Hindlimb muscle (tissue), 1 donor: Measurements from ENCODE around the gene CTIF. TPM values are rescaled to one million over a fixed set of nuclear protein-coding genes. Genes with fewer than 3 reads are reported as not detected.
"Not testable (repeated sequence)": the region's sequence is repeated elsewhere in the genome, so short reads cannot be mapped to it uniquely, and the experiment has no call there.

Experiments
- DNase-seq: peaks from one replicate; pipeline ENCODE4 v3.0.0-alpha.2; 2013
- polyA plus RNA-seq: library from polyadenylated mRNA; unstranded; fragments of 120-200 nt; gene quantifications from one replicate; pipeline ENCODE4 v1.2.1, GENCODE V29; 2013; ENCODE audit not compliant: insufficient read length

CTIF gene
- polyA plus RNA-seq, 1 donor: 47.1 TPM

DNA sequence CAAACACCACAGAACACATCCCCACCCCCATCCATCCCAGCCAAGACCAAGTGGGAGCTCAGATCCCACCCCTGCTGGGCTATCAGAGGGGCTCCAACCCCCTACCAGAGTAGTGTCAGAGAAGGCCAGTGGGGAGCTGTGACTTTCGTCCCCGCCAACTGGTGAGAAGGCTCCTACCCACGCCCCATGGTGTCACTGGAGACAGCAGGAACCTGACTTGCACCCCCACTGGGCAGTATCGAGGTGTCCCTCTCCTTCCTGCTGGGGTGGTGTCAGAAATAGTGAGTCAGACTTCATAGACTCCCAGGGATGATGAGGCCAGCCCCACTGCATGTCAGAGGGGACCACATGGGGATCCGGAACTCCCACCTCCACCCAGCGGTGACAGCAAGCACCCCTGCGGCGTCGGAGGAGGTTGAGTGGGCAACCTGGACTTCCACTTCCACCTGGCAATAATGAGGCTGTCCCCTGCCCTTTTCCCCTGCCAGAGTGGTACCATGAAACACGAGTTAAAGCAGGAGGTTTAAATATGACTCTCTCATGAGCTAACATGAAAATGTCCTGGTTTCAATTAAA, 106.7 kb downstream of the CTIF start:
- DNase-seq: no peak

GRCh38 chr18:48646976-48647375, 108.1 kb downstream of the CTIF start:
- peak; percentile 49 for DNase-seq

DNA sequence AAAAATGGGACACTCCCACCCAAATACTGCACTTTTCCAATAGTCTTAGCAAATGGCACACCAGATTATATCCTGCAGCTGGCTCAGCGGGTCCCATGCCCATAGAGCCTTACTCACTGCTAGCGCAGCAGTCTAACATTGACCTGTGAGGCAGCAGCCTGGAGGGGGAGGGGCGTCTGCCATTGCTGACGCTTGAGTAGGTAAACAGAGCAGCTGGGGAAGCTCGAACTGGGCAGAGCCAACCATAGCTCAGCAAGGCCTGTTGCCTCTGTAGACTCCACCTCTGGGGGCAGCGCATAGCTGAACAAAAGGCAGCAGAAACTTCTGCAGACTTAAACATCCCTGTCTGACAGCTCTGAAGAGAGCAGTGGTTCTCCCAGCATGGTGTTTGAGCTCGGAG, 110.4 kb downstream of the CTIF start:
- no peak for DNase-seq

DNA sequence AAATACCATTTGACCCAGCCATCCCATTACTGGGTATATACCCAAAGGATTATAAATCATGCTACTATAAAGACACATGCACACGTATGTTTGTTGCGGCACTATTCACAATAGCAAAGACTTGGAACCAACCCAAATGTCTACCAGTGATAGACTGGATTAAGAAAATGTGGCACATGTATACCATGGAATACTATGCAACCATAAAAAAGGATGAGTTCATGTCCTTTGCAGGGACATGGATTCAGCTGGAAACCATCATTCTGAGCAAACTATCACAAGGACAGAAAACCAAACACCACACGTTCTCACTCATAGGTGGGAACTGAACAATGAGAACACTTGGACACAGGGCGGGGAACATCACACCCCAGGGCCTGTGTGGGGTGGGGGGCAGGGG, 115.8 kb downstream of the CTIF start:
- DNase-seq: not testable (repeated sequence)

DNA sequence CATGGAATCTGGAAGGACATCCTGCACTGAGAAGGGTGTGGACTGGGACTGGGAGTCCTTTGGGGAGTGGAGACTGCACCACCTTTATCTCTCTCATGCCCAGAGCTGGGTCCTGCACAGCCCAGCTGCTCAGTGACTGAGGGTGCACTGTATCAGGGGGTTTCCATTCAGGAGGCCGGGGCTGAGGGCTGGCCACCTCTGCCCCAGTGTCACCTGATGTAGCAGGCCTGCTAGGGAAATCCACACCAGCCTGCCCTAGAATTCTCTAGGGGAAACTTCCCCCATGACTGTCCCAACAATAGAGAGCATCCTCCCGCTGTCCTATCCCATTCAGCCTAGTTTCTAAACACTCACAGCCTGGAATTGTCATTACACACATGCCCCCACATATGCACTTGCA, 116.7 kb downstream of the CTIF start:
- DNase-seq: no peak

DNA sequence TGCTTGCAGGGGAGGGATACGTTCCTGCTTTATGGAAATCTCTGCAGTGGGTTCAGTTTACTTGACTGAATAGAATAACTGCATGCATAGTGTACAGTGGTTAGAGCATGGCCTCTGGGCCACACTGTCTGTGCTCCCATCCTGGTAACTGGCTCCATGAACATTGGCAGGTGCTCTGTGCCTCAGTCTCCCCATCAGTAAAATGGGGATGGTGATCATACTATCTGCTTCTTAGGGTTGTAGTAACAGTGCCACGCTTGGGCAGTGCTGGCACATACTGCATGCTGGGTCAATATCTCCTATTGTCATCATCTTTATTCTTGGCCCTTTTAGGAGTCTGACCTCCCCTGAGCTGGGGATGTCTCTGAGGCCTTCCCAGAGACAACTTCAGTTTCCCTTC, 117.3 kb downstream of the CTIF start:
- no peak for DNase-seq

GRCh38 chr18:48656582-48656981, 117.8 kb downstream of the CTIF start:
- DNase-seq: no peak

- DNase-seq: no peak
Observed at GRCh38 chr18:48657447-48658120, 118.8 kb downstream of the CTIF start.

GRCh38 chr18:48658721-48659120, 119.9 kb downstream of the CTIF start:
- no peak for DNase-seq

DNA sequence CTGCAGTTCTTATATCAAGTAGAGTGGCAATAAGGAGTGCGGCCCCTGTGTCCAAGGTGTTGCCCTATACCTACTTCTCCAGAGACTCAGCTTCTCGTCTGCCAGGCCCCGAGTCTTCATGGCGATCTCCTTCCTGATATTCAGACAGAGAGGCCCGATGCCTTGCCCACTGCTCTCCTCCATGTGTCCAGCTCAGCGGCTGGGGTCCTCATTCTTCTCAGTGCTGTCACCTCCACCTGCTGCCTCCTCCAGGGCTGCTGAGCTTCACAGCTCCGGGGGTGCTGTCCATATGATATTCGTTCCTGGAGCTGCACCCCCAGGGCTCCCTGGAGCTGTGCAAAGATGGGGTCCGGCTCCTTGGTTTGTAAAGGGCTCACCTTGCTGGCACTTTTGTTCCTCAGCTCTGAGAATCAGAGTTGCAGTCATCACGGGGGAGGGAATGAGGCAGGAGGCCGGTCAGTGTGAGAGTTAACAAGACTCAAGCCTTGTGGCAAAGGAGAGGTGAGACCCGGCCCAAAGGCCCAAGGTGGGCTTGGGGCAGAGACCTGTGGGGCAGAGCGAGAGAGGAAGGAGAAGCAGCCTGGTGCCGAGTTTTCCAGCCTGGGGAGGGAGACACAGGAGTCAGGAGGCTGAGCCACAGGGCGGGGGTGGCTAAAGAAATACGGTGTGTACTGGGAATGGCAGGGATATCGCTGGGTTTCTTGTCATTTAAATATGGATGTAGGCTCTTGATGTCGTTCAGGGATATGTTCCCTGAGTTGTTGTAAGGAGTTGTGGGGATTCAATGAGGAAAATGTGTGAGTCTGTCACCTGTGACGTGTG, 120.6 kb downstream of the CTIF start:
- no peak for DNase-seq

- no peak for DNase-seq
Observed at GRCh38 chr18:48660346-48661228, 121.8 kb downstream of the CTIF start.

DNA sequence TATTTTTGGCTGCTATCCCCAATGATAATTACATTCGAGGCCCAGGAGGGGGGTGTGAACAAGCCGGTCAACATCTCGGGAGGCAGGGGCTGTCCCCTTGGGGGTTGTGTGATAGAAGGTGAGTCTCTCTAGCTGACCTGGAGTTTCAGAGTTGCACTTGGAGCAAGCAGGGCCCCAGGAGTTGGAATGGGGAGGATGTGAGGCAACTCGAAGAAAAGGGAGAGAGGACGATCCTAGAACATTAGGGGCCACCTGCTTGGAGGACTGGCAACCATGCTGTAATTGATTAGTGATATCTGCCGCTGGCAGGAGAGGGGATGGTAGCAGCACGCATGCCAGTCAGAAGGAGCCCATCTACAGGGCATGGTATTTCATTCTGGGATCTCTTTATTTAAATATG, 122.6 kb downstream of the CTIF start:
- no peak for DNase-seq

DNA sequence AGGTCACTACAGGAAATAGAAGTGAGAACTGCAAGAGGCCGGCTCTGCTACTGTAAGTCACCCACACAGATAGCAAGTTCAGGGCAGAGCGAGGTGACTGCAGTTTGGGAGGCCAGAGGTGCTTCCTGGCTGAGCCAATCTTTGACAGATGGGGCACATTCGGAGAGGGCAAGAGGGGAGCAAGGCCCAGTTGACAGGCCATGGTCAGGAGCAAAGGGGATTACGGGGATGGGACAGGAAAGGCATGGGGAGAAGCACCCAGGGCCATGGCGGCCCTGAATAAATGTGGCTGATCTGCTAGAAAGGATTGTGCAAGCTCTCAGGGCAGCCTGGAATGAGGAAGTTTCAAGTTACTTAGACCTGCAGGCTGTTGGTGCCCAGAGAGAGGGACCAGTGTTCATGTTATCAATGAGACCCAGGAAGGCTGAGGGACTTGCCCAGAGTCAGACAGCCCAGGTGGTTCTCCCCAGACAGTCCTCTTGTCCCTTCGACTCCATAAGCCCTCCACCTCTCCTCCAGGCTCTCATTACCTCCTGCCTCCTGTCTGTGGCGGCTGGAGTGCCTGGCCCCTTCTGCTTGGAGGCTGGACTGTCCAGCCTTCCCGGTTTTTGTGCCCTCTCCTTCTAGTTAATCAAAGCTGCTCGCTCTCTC, 123.3 kb downstream of the CTIF start:
- no peak for DNase-seq

DNA sequence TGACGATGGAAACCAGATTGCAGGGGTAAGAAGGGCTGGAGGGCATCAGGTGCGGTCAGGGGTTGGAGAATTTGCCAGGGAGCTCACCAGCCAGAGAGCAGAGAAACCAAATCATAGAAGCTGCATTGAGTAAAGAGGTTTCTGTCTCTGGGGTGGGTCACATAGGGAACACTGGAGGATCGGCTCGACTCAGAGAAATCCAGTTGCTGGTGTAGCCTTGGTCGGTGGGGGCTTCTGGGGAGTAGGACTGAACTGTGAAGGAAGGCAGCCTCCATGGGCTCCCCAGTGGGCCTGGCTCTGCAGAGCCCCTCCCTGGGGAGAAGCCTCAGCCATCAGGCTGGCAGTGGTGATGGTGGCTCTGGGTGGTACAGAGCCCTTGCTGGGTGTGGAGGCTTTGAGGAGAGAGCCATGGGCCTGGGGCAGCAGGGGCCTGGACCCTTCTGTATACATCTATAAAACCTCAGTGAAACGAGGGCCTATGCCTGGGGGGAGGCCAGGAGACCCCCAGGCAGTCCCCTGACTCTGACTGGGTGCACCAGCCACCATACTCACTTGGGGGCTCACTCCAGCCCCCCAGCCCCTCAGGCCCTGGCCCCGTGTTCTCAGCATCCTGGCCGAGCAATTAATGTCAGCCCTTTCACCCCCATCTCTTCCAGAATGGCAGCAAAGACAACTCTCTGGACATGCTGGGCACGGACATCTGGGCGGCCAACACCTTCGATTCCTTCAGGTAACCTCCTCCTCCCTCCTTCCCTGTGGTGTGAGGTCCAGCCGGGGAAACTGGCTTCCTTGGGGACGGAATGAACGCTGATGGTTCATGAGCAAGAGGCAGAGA, 124.5 kb downstream of the CTIF start:
- no peak for DNase-seq

DNA sequence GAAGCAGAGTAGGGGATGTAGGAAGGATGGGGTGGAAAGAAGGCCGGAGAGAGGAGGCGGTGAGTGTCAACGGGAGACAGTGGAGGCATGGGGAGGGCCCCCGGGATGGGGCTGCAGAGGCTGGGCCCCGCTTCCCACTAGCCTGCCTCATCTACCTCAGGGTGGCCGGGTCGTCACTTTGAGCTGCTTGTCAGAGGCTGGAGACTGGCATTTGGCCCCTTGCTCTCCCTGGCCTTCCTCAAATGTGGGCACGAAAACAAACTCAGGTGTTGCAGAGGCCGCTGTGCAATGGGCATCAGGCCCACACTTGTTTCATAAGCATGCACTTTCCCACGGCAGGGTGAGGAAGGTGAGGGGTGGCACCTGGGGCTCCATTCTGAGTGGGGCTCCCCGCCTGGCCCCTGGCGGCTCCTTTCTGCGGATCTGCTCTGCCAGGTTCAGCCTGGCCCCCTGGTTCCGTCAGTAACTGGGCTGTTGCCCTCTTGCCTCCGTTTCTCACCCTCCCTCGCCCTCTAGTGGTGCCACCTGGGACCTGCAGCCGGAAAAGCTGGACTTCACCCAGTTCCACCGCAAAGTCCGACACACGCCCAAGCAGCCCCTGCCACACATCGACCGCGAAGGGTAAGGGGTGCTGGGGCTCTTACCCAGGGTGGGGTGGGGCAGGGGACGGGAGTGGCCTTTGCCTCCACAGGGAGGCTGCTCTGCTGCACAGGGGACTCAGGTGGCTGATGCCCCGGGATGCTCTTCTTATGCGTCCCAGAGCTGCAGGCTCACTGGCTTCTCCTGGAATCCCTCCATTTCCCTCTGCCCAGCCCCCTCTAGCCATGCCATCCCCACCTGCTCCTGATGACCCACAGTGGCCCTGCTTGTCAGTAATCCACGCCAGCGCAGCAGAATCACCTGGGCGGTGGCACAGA, 125.4 kb downstream of the CTIF start:
- no peak for DNase-seq

DNA sequence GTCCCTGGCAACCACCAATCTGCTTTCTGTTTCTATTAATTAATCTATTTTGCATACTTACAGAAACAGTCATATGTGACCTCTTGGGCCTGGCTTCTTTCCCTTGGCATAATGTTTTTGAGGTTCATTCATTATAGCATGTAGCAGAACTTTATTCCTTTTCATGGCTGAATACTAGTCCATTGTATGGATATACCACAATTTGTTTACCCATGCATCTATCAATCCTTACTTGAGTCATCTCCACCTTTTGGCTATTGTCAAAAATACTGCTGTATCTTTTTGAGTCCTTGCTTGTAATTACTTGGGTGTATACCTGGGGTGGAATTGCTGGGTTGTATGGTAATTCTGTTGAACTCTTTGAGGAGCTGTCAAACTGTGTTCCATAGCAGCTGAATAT, 126.8 kb downstream of the CTIF start:
- DNase-seq: no peak

DNA sequence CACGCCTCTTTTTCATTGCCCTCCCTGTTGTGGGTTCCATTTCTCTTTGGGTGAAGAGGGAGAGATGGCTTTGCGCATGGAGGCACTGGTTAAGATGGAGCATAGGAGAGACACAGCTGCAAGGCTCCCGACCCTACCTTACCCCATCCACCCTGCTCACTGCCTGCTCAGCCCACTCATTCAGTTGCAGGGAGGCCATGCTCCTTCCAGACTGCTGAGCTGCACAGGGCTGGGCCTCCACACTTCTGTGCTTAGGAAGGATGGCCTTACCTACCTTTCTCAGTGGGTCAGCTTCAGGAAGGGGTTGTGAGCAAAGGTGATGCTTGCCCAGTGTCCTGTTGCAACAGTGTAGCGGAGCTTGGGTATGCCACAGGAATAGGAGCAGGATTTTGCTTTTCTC, 127.8 kb downstream of the CTIF start:
- DNase-seq: no peak

- no peak for DNase-seq
Observed at GRCh38 chr18:48667276-48668254, 128.7 kb downstream of the CTIF start.
